Activated T-helper 17 cell treated with anti-CD3 and anti-CD28 coated beads, Interleukin-2, amount 50 U/mL, for 72 hours (primary cell): ENCODE data around the gene PRKCH. TPM values are rescaled to one million over a fixed set of nuclear protein-coding genes. Genes with fewer than 3 reads are reported as not detected.

Experiments used
- total RNA-seq, 2 donors: library from RNA; stranded (reverse); gene quantifications; one replicate each; pipeline ENCODE4 v1.2.3, GENCODE V29; 2022

Gene PRKCH
- total RNA-seq, 2 donors from 2014 or later, result 127 to 148 TPM

Other genes starting within 250 kb of the PRKCH start
- gene TMEM30B, start 40.2 kb upstream of the PRKCH start, total RNA-seq, result 1 to 10 TPM in 1 of 2 donors, under 1 TPM in 1; 0.77 to 1.0 TPM